ENCODE measurements around the gene METTL3.

DNA sequence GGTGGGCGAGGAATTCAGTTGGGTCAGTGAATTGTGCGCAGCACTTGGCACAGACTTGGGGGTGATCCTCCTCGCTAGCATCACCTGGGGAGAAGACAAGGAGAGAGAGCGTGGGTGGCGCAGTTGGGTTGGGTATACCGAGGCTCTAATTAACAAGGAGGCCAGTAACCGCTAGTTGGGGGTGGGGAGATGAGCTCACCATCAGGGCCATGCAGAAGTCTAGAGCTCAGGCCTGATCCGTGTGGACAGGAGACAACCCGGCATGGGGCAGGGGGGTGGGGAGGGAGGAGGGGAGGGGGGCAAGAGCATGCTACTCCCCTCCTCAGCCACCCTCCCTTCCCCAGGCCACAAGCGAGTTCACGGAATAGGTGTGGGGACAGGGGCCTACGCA is 14.4 kb upstream of the METTL3 start:
- TF ChIP-seq, protein P1, sequence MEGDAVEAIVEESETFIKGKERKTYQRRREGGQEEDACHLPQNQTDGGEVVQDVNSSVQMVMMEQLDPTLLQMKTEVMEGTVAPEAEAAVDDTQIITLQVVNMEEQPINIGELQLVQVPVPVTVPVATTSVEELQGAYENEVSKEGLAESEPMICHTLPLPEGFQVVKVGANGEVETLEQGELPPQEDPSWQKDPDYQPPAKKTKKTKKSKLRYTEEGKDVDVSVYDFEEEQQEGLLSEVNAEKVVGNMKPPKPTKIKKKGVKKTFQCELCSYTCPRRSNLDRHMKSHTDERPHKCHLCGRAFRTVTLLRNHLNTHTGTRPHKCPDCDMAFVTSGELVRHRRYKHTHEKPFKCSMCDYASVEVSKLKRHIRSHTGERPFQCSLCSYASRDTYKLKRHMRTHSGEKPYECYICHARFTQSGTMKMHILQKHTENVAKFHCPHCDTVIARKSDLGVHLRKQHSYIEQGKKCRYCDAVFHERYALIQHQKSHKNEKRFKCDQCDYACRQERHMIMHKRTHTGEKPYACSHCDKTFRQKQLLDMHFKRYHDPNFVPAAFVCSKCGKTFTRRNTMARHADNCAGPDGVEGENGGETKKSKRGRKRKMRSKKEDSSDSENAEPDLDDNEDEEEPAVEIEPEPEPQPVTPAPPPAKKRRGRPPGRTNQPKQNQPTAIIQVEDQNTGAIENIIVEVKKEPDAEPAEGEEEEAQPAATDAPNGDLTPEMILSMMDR (IDR thresholded peaks at IDR 0.05): no peak
- TF ChIP-seq POLR2A (IDR thresholded peaks at IDR 0.05): no peak
